ENCODE data around the gene PLXNA4. TPM values are rescaled to one million over a fixed set of nuclear protein-coding genes. Genes with fewer than 3 reads are reported as not detected.

PLXNA4 gene
- total and polyA plus RNA-seq, 2 donors from 2014 or later, result 0.17 to 3.5 TPM

GRCh38 chr7:132244903-132245480 is 331.3 kb downstream of the PLXNA4 start:
- Histone ChIP-seq H3K9me3 (ENCODE audit: control insufficient read depth in 2 of 3, insufficient read depth in 1 of 3, low read length in 3 of 3) (peaks cover 0 to 5% (median 0%) of the 10 kb centered on the region in 3 donors), H3K27me3 (ENCODE audit: control insufficient read depth, insufficient read depth, low read length) (no peaks in the 10 kb centered on the region), H3K4me1 (ENCODE audit: control insufficient read depth in 2 of 3, insufficient read depth in 2 of 3, low read depth in 1 of 3, low read length in 3 of 3) (peaks cover 0 to 6% (median 3%) of the 10 kb centered on the region in 3 donors), H3K36me3 (ENCODE audit: control insufficient read depth in 2 of 3, insufficient read depth in 3 of 3, low read length in 3 of 3) (no peaks in the 10 kb centered on the region), H3K9ac (ENCODE audit: low read length in 3 of 3) (no peak overlapping the region), H3K27ac (ENCODE audit: low read depth in 2 of 2, low read length in 2 of 2) (no peak overlapping the region), H3K4me3 (ENCODE audit: low read length in 3 of 3) (no peak overlapping the region)
- FAIRE-seq (no peak), DNase-seq (no peak)
- intact Hi-C loops (cut with DNase I), result no loop called here
- no peak for TF ChIP-seq CTCF (IDR thresholded peaks at IDR 0.05; ENCODE audit: borderline replicate concordance, extremely low read depth, insufficient read depth)

DNA sequence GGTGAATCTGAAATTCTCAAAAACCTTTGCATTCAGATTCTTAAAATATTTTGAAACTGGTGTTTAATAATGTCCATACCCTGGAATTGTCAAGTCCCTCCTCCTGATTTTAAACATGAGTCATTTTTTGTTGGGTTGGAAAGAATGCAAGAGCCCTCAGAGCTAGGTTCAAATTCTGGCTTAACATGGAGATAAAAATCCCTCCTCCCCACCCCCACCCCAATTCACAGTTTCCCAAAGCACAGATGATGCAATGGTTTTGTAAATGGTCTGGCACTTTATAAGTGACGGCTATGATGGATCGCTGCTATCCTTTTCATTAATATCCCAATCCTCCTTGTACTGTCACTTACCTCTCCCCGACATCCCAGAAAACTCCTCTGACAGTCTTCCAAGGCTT is 332.8 kb downstream of the PLXNA4 start:
- no peak for TF ChIP-seq CTCF (IDR thresholded peaks at IDR 0.05; ENCODE audit: borderline replicate concordance, extremely low read depth, insufficient read depth)
- no peak overlapping the region for H3K4me3 ChIP-seq (ENCODE audit: low read length in 3 of 3)
- FAIRE-seq (no peak), DNase-seq (no peak)
- H3K4me1 ChIP-seq (ENCODE audit: control insufficient read depth in 2 of 3, insufficient read depth in 2 of 3, low read depth in 1 of 3, low read length in 3 of 3), result peaks cover 0 to 6% (median 0%) of the 10 kb centered on the region in 3 donors
- peaks cover 0 to 5% (median 0%) of the 10 kb centered on the region in 3 donors for H3K9me3 ChIP-seq (ENCODE audit: control insufficient read depth in 2 of 3, insufficient read depth in 1 of 3, low read length in 3 of 3)
- intact Hi-C loops (cut with DNase I), result no loop called here
- no peaks in the 10 kb centered on the region for H3K36me3 ChIP-seq (ENCODE audit: control insufficient read depth in 2 of 3, insufficient read depth in 3 of 3, low read length in 3 of 3)
- H3K27ac ChIP-seq (ENCODE audit: low read depth in 2 of 2, low read length in 2 of 2), result no peak overlapping the region
- no peaks in the 10 kb centered on the region for H3K27me3 ChIP-seq (ENCODE audit: control insufficient read depth, insufficient read depth, low read length)
- no peak overlapping the region for H3K9ac ChIP-seq (ENCODE audit: low read length in 3 of 3)

DNA sequence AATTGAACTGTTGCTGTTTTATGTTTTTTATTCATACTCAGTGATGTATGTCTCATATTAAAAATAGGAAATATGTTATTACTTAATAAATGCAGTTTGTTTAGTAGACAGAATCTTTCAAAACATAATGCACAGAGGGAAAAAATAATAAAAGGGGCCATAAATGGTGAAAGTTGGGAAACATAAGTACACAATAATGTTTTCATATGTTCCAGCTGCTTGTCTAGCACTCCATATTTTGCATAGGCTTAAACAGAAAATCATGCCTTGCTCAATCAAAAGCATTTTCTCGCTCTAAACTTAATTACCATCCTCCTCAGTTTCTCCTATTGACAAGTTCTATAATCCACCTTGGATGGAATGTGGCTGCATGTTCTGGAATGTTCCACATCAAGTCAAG is 333.2 kb downstream of the PLXNA4 start:
- FAIRE-seq (no peak), DNase-seq (peak in 1 of 5 donors; percentile 37)
- Histone ChIP-seq H3K4me1 (ENCODE audit: control insufficient read depth in 2 of 3, insufficient read depth in 2 of 3, low read depth in 1 of 3, low read length in 3 of 3) (peaks cover 0 to 6% (median 0%) of the 10 kb centered on the region in 3 donors), H3K36me3 (ENCODE audit: control insufficient read depth in 2 of 3, insufficient read depth in 3 of 3, low read length in 3 of 3) (no peaks in the 10 kb centered on the region), H3K4me3 (ENCODE audit: low read length in 3 of 3) (no peak overlapping the region), H3K27ac (ENCODE audit: low read depth in 2 of 2, low read length in 2 of 2) (no peak overlapping the region), H3K27me3 (ENCODE audit: control insufficient read depth, insufficient read depth, low read length) (no peaks in the 10 kb centered on the region), H3K9ac (ENCODE audit: low read length in 3 of 3) (no peak overlapping the region), H3K9me3 (ENCODE audit: control insufficient read depth in 2 of 3, insufficient read depth in 1 of 3, low read length in 3 of 3) (peaks cover 0 to 5% (median 0%) of the 10 kb centered on the region in 3 donors)
- intact Hi-C loops (cut with DNase I), result no loop called here
- no peak for TF ChIP-seq CTCF (IDR thresholded peaks at IDR 0.05; ENCODE audit: borderline replicate concordance, extremely low read depth, insufficient read depth)
